GM19099 (cell line): ENCODE measurements around the gene DEDD2.

Experiments
- POLR2A ChIP-seq: IDR thresholded peaks from 3 replicates; pipeline ENCODE4 v1.6.1; 2011; ENCODE audit warnings: low read depth; ENCODE audit not compliant: insufficient read length; ENCODE audit errors: extremely low read depth

DEDD2 gene

DNA sequence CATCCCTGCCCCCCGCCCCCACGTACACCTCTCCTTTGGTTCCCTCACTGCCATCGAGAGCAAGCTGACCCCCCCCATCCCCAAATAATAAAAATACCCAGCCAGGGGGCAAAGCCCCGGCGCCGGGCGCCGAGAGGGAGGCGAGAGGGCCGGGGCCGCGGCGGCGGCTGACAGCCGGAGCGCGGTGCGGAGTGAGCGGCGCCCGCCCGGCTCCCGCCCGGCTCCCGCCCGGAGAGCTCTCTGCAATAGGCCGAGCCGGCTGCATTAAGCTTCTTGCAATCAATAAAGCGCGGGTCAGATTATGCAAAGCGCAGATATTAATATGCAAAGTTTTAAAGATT lies 40.9 kb downstream of the DEDD2 start:
- TF ChIP-seq POLR2A: no peak

DNA sequence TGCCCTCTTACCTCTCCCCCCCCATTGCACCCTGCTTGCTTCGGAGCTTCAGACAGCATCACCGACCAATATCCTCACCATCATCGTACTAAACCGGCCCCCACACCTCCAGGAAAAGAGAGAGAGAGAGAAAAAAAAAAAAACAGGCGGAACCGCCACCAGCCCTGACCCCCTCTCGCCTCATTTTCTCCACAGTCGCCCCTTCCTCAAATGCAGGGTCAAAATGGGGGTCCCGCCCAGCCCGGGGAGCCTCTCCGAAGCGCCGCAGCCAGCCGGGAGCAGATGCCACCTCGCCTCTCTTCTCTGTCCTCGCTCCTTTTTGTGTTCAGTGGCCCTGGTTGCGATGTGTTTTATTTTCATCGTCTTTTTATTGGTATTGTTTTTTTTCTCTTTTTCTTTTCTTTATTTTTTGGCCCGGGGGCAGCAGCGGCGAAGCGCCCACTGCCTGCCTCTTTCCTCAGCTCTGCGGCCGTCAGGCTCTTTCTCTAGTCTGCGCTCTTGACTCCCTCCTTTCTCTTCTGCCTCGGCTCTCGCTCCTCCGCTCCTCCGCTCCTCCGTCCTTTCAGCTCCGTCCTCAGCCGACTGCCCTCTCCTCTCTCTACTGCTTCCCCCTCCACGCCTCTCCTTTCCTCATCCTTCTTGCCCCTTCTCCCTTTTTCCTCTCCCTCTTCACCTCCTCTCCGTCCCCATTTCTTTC lies 41.4 kb downstream of the DEDD2 start:
- TF ChIP-seq POLR2A: no peak

DNA sequence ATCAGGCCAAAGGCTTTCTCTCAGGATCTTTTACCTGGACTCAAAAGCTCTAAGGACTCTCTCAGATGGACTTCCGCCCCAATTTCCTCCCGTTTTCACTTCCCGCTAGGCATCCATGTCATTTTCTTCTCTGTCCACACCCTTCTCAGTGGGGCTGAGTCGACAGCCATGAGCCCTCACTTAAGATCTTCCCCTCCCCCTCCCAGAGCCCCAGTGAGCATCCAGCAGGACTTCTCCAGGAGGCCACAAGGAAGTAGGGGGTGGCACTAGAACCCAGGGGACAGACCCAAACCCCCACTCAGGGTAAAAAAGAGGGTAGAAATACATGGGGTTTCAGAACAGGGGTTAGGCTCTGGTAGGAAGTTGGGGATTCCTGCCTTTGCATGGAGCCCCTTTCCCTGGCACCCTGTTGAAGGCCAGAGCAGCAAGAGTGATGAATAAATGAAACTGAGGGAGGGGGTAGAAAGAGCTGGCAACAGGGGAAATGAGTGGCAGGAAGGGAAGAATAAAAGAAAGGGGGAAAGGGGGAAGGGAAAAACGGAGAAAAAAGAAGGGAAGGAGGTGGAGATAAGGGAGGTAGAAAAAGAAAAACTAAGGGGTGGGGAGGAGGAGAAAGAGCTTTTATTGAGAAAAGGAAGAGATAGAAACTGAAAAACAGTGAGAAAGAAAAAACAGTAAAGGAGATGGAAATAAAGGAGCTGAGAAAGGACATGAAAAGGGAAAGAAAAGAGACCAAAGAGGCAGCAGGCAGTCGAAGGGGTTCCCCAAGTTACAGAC lies 42.3 kb downstream of the DEDD2 start:
- TF ChIP-seq POLR2A: no peak

DNA sequence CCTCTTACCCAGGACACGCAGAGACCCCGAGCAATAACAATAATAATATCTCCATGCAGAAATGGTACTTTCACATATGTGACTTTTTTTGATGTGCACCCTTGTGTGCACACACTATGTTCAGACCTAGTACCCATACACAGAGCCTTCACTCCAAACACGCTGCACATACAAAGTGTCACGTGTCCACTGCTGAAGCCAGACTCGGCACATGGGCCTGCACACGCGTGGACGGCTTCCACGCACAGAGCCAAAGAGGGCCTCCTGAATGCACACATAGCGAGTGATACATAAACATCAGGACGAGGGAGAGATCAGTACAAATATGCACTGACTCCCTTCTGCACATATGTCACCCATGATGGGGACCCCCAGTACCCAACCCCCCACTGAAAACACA lies 43.3 kb downstream of the DEDD2 start:
- no peak for TF ChIP-seq POLR2A

DNA sequence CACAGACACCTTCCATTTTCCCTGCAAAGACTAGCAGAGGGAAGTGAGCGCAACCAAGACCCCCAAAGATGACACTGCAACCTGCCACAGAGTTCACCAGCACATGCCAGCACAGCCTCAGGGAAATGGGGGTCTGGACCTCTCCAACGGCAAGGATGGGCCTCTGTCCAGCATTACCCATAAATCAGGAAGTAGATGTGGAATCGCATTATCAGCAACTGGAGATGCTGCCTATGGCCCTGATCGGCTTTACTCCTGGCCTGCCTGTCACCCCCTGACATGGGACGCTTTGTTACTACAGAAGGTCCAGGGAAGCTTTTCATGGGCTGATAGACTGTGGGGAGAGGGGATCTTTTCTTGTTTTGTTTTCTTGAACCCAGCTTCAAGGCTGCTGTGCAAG lies 43.8 kb downstream of the DEDD2 start:
- TF ChIP-seq POLR2A: no peak

DNA sequence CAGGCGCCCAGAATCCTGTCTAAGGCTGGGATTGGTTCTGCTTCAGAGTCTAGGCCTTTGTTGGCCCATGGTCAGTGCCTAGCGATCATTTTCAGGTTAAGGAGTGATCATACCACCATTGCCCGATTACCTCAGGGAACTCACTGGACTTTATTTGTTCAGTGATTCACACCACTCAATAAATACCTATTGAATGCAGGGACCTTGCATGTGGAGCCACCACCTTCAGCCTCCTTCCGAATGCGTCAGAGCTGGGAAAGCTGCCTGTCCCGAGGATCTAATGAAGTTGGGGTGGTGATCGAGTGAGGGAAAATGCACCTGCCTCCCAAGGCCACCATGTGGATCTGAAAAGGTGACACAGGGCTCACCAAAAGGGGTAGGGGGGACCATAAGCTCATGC lies 45.2 kb downstream of the DEDD2 start:
- TF ChIP-seq POLR2A: no peak

DNA sequence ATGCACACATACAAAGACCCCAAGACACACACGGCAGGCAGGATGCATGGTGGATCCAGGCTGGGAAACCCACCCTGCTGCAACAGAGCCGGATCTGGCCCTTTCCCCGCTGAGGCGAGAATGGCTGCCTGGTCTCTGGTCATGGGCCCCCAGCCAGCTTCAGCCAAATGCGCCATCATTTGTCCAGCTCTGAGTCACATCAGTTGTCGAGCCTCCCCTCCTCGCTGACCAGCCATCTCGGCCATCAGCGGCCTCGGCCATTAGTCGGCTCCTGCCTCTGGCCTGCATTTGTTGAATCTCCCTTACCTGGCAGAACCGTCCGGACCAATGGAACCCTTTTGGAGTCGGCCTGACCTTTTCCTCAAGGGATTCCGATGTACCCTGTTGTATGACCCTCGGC lies 46.8 kb downstream of the DEDD2 start:
- no peak for TF ChIP-seq POLR2A

DNA sequence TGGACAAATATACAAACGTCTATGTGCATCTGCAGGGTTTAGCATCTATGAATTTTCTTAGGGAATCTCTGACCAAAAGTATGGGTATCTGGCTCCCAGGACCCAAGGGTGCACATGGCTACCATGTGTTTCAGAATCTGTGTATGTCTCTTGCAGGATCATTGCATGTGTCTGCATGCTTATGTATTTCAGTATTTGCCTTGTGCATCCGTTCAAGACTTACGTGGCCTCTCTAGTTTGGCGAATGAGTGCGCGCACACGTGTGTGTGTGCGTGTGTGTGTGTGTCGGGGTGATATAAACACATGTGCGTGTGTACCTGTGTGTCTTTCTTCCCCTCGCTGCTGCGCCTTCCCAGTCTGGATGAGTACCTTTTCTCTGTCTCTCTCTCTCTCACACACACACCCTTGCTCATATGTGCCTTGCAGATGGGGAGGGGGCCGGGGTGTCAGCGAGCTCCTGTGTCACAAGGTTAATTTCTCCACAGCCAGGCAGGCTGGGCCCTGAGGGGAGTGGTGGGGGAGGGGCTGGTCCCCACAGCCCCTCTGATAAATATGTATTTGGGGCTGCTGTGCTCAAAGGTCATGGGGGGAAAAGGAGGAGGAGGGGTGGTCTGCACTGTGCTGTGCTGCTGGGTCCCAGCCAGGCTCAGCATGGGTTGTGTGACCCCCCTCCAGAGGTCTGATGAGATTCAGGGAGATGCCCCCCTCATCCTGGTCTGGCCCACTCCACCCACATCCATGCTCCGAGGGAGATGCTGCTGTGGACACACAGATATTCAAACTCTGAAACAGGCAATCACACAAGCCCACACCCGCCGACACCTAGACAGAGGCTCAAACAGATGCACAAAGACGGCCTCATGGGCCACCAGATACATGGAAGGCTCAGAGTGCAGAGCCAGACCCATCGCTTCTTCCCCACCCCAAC lies 47.7 kb downstream of the DEDD2 start:
- no peak for TF ChIP-seq POLR2A

DNA sequence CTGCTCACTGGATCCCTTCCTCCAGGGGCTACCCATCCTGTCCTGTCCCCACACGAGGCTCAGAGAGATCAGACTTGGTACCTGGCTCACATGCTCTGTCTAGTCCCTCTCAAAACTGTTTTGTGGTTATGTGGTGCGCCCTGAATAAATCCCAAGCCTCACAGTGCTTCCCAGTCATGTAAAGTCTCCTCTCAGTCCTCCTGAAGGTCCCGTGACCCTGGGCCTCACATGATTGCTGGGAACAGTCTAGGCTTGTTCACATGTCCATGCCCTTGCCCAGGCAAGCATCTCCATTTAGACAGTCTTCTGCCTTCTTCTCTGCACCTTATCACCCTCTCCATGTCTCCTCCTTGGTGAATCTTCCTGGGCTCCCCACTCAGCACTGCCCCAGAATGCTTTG lies 49.3 kb downstream of the DEDD2 start:
- TF ChIP-seq POLR2A: no peak

DNA sequence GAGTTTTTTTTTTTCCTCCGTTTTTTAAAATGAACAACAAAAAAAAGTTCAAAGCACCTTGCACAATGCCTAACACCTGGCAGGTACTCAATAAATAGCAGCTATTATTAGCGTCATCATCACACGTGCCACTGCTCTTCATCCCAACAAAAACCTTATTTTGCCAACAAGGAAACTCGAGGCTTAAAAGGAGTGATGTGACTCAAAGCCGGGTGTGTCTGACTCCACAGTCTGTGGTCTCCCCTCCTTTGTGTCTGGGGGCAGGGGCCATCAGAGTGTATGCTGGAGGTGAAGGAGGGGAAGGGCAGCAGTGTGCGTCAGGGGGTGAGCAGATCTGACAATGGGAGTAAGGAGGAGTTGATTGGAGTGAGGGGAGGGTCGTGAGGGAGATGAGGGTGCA lies 51.2 kb downstream of the DEDD2 start:
- no peak for TF ChIP-seq POLR2A

DNA sequence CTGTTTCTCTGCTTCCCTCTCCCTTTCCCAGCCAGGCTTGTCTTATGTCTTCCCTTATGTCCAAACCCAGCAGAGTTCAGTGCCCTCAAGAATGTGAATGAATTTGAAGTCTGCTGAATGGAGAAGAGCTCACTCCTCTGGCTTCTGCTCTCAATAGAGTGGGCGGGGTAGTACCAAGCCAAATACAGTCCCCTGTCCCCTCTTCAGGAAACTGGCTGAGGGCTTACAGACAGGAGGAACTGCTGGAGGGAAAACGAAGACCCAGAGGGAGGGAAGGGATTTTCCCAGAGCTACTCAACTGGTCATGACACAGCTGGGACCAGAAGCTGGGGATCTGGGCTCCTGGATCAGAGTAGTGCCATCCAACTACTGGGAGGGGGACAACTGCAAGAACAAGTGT lies 52.3 kb downstream of the DEDD2 start:
- TF ChIP-seq POLR2A: no peak

DNA sequence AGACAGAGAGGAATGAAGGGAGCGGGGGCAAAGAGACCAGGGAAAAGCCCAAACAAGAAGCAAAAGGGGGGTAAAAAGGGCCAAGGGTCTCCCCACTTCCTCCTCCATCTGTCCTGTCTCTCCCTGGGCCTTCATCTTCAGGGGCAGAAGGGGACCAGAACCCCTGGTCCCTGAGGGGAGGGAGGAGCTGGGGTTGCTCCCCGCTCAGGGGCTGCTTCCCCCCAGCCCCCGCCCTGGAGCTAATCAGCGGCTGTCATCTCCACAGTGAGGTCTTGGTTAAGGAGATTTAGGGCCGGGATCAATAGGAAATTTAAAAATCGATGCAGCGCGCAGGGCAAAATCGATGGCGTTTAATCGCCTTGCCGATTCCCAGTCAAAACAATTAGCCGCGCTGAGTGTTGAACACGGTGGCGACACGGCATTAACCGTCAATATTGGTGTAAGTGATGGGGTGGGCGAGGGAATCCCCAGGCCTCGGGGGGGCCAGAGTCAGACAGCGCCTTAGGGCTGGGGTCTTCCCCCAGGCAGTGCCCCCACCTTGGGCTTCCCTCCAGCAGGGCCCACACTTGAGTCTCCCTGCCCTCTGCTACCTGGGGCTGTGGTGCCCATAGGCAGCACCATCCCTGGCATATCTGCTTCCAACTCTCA lies 55.7 kb downstream of the DEDD2 start:
- no peak for TF ChIP-seq POLR2A

DNA sequence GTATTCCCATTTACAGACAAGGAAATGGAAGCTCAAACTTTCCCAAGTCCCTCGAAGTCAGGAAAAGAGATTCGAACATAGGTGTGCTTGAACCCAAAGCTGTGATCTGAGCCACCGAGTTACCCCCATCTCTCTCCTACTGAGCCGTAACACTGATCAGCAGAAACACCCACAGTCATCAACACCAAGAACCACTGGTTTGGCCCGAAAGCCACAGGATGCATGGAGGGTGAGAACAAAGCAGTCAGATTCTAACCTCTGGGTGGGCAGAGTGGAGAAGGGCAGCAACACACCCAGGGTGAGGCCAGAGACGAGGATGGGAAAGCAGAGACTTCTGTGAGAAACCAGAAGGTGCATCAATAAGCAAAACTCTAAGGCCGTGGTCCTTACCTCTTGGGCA lies 57.5 kb downstream of the DEDD2 start:
- no peak for TF ChIP-seq POLR2A

DNA sequence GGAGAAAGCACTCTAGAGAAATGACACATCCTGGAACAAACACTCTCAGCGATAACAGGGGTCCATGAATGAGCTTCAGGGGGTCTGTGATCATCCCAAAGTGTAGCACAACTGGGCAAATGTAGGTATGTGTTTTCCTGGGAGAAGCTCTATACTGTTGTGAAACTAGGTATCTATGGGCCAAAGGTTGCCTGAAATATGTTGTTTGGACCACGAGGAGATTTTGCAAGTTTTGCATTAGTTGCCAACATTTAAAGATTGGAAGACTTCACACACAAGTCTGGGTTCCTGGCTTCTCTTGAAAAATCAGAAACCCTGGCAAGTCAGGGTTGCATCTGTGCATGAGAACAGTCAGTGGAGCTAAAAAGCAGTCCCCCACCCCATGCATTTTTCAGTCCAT lies 58.6 kb downstream of the DEDD2 start:
- no peak for TF ChIP-seq POLR2A

DNA sequence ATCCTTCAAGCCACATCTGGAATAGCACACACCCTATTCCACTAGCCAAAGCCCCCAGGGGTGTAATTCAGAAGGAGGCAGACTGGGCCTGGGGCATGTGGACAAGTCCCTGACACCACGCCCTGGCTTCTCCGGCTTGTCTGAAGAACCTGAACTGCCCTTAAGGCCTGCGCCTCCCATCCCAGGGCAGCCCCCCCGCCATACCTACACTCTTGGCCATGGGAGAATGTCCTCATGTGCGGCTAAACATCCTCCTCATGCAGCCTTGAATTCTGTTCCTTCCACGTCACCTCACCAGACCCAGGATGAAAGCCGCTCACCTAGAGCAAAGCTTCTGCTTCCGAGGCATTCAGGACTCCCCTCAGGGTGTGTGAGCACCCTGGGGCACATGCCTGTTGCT lies 60.9 kb downstream of the DEDD2 start:
- TF ChIP-seq POLR2A: no peak

DNA sequence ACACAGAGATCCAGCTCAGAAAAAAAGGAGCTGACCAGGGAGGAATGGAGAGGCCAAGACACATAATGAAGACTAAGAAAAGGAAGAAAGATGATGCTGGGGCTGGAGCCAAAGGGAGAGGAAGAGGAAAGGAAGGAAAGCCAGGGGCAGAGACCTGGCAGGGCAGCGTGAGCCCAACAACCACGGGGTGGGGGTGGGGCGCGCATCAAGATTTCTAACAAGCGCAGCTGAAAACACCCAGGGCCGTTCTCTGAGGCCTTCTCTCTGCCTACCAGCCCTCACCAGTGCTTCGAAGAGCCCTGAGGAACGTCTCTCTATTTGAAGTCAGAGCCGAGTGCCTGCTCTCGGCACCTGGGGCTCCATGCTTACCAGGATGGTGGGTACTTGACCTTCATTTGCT lies 61.7 kb downstream of the DEDD2 start:
- no peak for TF ChIP-seq POLR2A
